Measurements from ENCODE around the gene EHD4.

The EHD4 gene

GRCh38 chr15:41919201-41919820 lies 53.0 kb downstream of the EHD4 start:
- no peak for DNase-seq (ENCODE audit: low read depth)

- no peak for DNase-seq (ENCODE audit: low read depth)
Observed at GRCh38 chr15:41918506-41919126, 53.7 kb downstream of the EHD4 start.

- no peak for DNase-seq (ENCODE audit: low read depth)
Observed at GRCh38 chr15:41917767-41918430, 54.5 kb downstream of the EHD4 start.

GRCh38 chr15:41915255-41915994 lies 56.9 kb downstream of the EHD4 start:
- no peak for DNase-seq (ENCODE audit: low read depth)

- no peak for DNase-seq (ENCODE audit: low read depth)
Observed at GRCh38 chr15:41914411-41914810, 57.9 kb downstream of the EHD4 start.

- no peak for DNase-seq (ENCODE audit: low read depth)
Observed at GRCh38 chr15:41913256-41913655, 59.1 kb downstream of the EHD4 start.

- no peak for DNase-seq (ENCODE audit: low read depth)
Observed at GRCh38 chr15:41911691-41912345, 60.5 kb downstream of the EHD4 start.

GRCh38 chr15:41908736-41909461 lies 63.5 kb downstream of the EHD4 start:
- DNase-seq (ENCODE audit: low read depth): no peak

GRCh38 chr15:41907141-41907540 lies 65.2 kb downstream of the EHD4 start:
- DNase-seq (ENCODE audit: low read depth): no peak

- DNase-seq (ENCODE audit: low read depth): no peak
Observed at GRCh38 chr15:41906608-41907007, 65.7 kb downstream of the EHD4 start.

GRCh38 chr15:41905036-41905793 lies 67.1 kb downstream of the EHD4 start:
- no peak for DNase-seq (ENCODE audit: low read depth)

GRCh38 chr15:41904541-41905005 lies 67.8 kb downstream of the EHD4 start:
- DNase-seq (ENCODE audit: low read depth): peak; percentile 32

GRCh38 chr15:41903782-41904181 lies 68.6 kb downstream of the EHD4 start:
- no peak for DNase-seq (ENCODE audit: low read depth)

- DNase-seq (ENCODE audit: low read depth): no peak
Observed at GRCh38 chr15:41901431-41901830, 70.9 kb downstream of the EHD4 start.

- DNase-seq (ENCODE audit: low read depth): no peak
Observed at GRCh38 chr15:41900526-41901380, 71.6 kb downstream of the EHD4 start.

- DNase-seq (ENCODE audit: low read depth): no peak
Observed at GRCh38 chr15:41899854-41900442, 72.4 kb downstream of the EHD4 start.

GRCh38 chr15:41897363-41897799 lies 75.0 kb downstream of the EHD4 start:
- DNase-seq (ENCODE audit: low read depth): no peak

- no peak for DNase-seq (ENCODE audit: low read depth)
Observed at GRCh38 chr15:41896566-41896965, 75.8 kb downstream of the EHD4 start.

- no peak for DNase-seq (ENCODE audit: low read depth)
Observed at GRCh38 chr15:41895957-41896356, 76.4 kb downstream of the EHD4 start.
